ENCODE data around the gene THBS1.

- TF ChIP-seq CTCF (conservative IDR thresholded peaks at IDR 0.05; ENCODE audit: low read depth, low read length) (no peak), EZH2 (IDR thresholded peaks at IDR 0.05; ENCODE audit: low read length, unreplicated experiment) (no peak), EZH2phosphoT487 (IDR thresholded peaks at IDR 0.05; ENCODE audit: borderline replicate concordance, low read length) (no peak)
These were observed 1.6 kb downstream of the THBS1 start for GRCh38 chr15:39582286-39582976.

All from PC-3 (cell line).